K562 (cell line): ENCODE results near the gene LRP1B. TPM values are rescaled to one million over a fixed set of nuclear protein-coding genes. Genes with fewer than 3 reads are reported as not detected.

Experiments
- ATAC-seq: fragments of 200-7000 bp; cut with Tn5 transposase; 3 replicates; pipeline ENCODE4 v1.9.1; 2020; ENCODE audit warnings: moderate library complexity
- BruUV-seq: library from RNA; stranded (reverse); fragments of 400-500 nt; replicated peaks from 2 replicates; lab custom pipeline; 2021; lab: Mats Ljungman, UMichigan
- CTCF ChIA-PET: fragments of 300-600 bp; formaldehyde crosslinking; extraction: SDS; loops from one replicate; lab custom pipeline; 2021; ENCODE audit warnings: low intra/inter-chr PET ratio; lab: Yijun Ruan, JAX
- POLR2A ChIA-PET: fragments of 300-600, 350-650 bp; sonication (Branson Sonifier 250); formaldehyde crosslinking; extraction: SDS; loops from one replicate; lab custom pipeline; 2021; ENCODE audit warnings: antibody characterized with exemption, inconsistent platforms; lab: Yijun Ruan, JAX
- DNase-seq, 4 experiments: peaks; one replicate each; pipeline versions ENCODE4 v3.0.0 to v3.0.0-alpha.2; 2011 to 2018; ENCODE audit warnings: low spot score in 3 of 4, mixed read lengths in 3 of 4; ENCODE audit errors: extremely low read depth in 1 of 4
- FAIRE-seq: peaks from 2 replicates; lab custom pipeline; 2011; peaks lifted over from hg19 to GRCh38; lab: Jason Lieb, UNC
- H2AFZ ChIP-seq: 2 replicates; pipeline ENCODE4 v1.6.0; 2011; ENCODE audit warnings: low read depth, low read length, control low read depth, inconsistent platforms
- H3K27ac ChIP-seq: fragments of 200-600 bp; 3 replicates; pipeline ENCODE4 v1.8.0; 2011; ENCODE audit warnings: low read depth, mild to moderate bottlenecking, control low read depth, inconsistent platforms, low read length, moderate library complexity, mixed read lengths; ENCODE audit errors: extremely low read depth
- H3K27me3 ChIP-seq, 2 experiments: fragments of 300-600 bp in 1 of 2; 2 replicates in 1 of 2; 3 replicates in 1 of 2; pipeline versions ENCODE4 v1.6.0 to v1.8.0; 2011; ENCODE audit warnings: inconsistent platforms in 2 of 2, low read length in 2 of 2, mild to moderate bottlenecking in 1 of 2, mixed read lengths in 1 of 2, moderate library complexity in 1 of 2; ENCODE audit not compliant: control insufficient read depth in 2 of 2, insufficient read depth in 2 of 2
- H3K36me3 ChIP-seq: fragments of 300-600 bp; 3 replicates; pipeline ENCODE4 v1.8.0; 2011; ENCODE audit warnings: mild to moderate bottlenecking, low read length, inconsistent platforms; ENCODE audit not compliant: control insufficient read depth, insufficient read depth
- H3K4me1 ChIP-seq, 2 experiments: fragments of 200-600 bp in 1 of 2; replicated peaks in 1 of 2; 2 replicates in 1 of 2; 3 replicates in 1 of 2; pipeline versions ENCODE4 v1.5.1 to v1.8.0; 2011; ENCODE audit warnings: inconsistent platforms in 2 of 2, low read length in 2 of 2, mild to moderate bottlenecking in 1 of 2, mixed read lengths in 1 of 2, moderate library complexity in 1 of 2; ENCODE audit not compliant: control insufficient read depth in 2 of 2, insufficient read depth in 2 of 2
- H3K4me2 ChIP-seq: 2 replicates; pipeline ENCODE4 v1.6.1; 2011; ENCODE audit warnings: low read length, control low read depth, inconsistent platforms, mixed read lengths; ENCODE audit not compliant: insufficient read depth
- H3K4me3 ChIP-seq: fragments of 200-600 bp; sonication (generic), shearing (Covaris generic); 2 replicates; pipeline ENCODE4 v1.5.1; 2016; ENCODE audit warnings: control low read depth, inconsistent platforms
- H3K79me2 ChIP-seq: fragments of 200-600 bp; 3 replicates; pipeline ENCODE4 v1.8.0; 2011; ENCODE audit warnings: low read length, inconsistent platforms; ENCODE audit not compliant: control insufficient read depth, insufficient read depth
- H3K9ac ChIP-seq, 2 experiments: 2 replicates each; pipeline versions ENCODE4 v1.6.0 to v1.6.1; 2011; ENCODE audit warnings: low read depth in 2 of 2, low read length in 2 of 2, control low read depth in 1 of 2, inconsistent platforms in 1 of 2, mild to moderate bottlenecking in 1 of 2, mixed read lengths in 1 of 2; ENCODE audit not compliant: insufficient read depth in 1 of 2
- H3K9me1 ChIP-seq: one replicate; pipeline ENCODE4 v1.6.0; 2011; ENCODE audit warnings: inconsistent platforms, mild to moderate bottlenecking, low read length, moderate library complexity; ENCODE audit not compliant: control insufficient read depth, insufficient read depth
- H3K9me3 ChIP-seq: replicated peaks from 2 replicates; pipeline ENCODE4 v1.5.1; 2011; ENCODE audit warnings: low read depth, low read length, inconsistent platforms; ENCODE audit not compliant: control insufficient read depth, insufficient read depth
- H4K20me1 ChIP-seq: replicated peaks from 2 replicates; pipeline ENCODE4 v1.6.1; 2011; ENCODE audit warnings: low read length, inconsistent platforms, mixed read lengths; ENCODE audit not compliant: control insufficient read depth, insufficient read depth
- BMI1 ChIP-seq: fragments of 150-350 bp; IDR thresholded peaks from 2 replicates; pipeline ENCODE4 v1.6.1; 2014; ENCODE audit warnings: low read length
- ELF4 ChIP-seq: fragments of 450-650 bp; formaldehyde crosslinking; IDR thresholded peaks from 2 replicates; pipeline ENCODE4 v1.4.0; 2022; ENCODE audit warnings: missing genetic modification characterization
- RBM15 ChIP-seq: fragments of 200-400 bp; formaldehyde crosslinking; IDR thresholded peaks from 2 replicates; pipeline ENCODE4 v1.6.1; 2018; ENCODE audit warnings: mild to moderate bottlenecking, low read length, moderate library complexity; ENCODE audit not compliant: insufficient read depth
- SETDB1 ChIP-seq: IDR thresholded peaks from one replicate; pipeline ENCODE4 v1.6.1; 2012; ENCODE audit warnings: low read length, control low read depth, inconsistent platforms
- SMAD3 ChIP-seq: fragments of 450-650 bp; formaldehyde crosslinking; conservative IDR thresholded peaks from 2 replicates; pipeline ENCODE4 v1.4.0; 2020; ENCODE audit warnings: mild to moderate bottlenecking
- SMARCB1 ChIP-seq: IDR thresholded peaks from 2 replicates; pipeline ENCODE4 v1.6.1; 2011; ENCODE audit warnings: improper control_type of control experiment, low read depth; ENCODE audit not compliant: insufficient read length
- SRSF9 ChIP-seq: fragments of 200-400 bp; formaldehyde crosslinking; IDR thresholded peaks from 2 replicates; pipeline ENCODE4 v1.6.1; 2017; ENCODE audit warnings: low read depth, low read length, borderline replicate concordance
- U2AF1 ChIP-seq: fragments of 200-400 bp; formaldehyde crosslinking; optimal IDR thresholded peaks from 2 replicates; pipeline ENCODE3; 2017; ENCODE audit warnings: mild to moderate bottlenecking, low read depth, low read length, moderate library complexity
- ZNF41 ChIP-seq: fragments of 250-450 bp; sonication (Bioruptor Pico); conservative IDR thresholded peaks from 2 replicates; pipeline ENCODE4 v1.4.0; 2020; ENCODE audit warnings: mild to moderate bottlenecking
- WGBS: fragments of 100-300 bp; shearing (Covaris generic); methylation state at CpG from one replicate; pipeline ENCODE4 v1.1.6; 2016; ENCODE audit warnings: low coverage, mixed read lengths; ENCODE audit not compliant: insufficient coverage; ENCODE audit errors: missing lambda C conversion rate; 5-methylcytosine and 5-hydroxymethylcytosine counted together
- in situ Hi-C: fragments of 300-500 bp; cut with MboI; formaldehyde crosslinking; loops from 4 replicates; pipeline ENCODE4 v1.15.0; 2018; ENCODE audit warnings: inconsistent platforms, mixed read lengths
- intact Hi-C: fragments of 100-400 bp; cut with micrococcal nuclease; formaldehyde crosslinking; loops from 2 replicates; pipeline ENCODE4 v1.14.2; 2022
- polyA plus RNA-seq, 8 experiments: library from polyadenylated mRNA; depleted of rRNA in 4 of 8; stranded (reverse) in 5 of 8; unstranded in 3 of 8; fragments of >200 nt; fragmentation: Nextera tagmentation in 2 of 8; fragmentation: Illumina TruSeq in 1 of 8; extraction: Ambion mirVana in 2 of 8; extraction: Trizol in 1 of 8; gene quantifications; 2 replicates each; pipeline versions ENCODE4 v1.2.1 to v1.2.3, GENCODE V29; 2011 to 2014; ENCODE audit warnings: inconsistent platforms in 1 of 8, missing spikeins in 1 of 8
- total RNA-seq, 7 experiments: library from RNA; depleted of rRNA in 6 of 7; stranded (reverse); fragments of >200 nt in 6 of 7; fragmentation: Illumina TruSeq in 2 of 7; extraction: Trizol in 2 of 7; gene quantifications; 2 replicates each; pipeline versions ENCODE4 v1.2.1 to v1.2.3, GENCODE V29; 2011 to 2021; ENCODE audit warnings: low replicate concordance in 1 of 7
- TF ChIP-seq, protein P1 (sequence below), 2 experiments: fragments of 450-650 bp; formaldehyde crosslinking in 1 of 2; IDR thresholded peaks; 2 replicates each; pipeline versions ENCODE4 v1.4.0 to v1.6.1; 2014 to 2020; ENCODE audit warnings: mild to moderate bottlenecking in 2 of 2, borderline replicate concordance in 1 of 2, low read depth in 1 of 2

LRP1B gene
- total and polyA plus RNA-seq, 9 of the 15 experiments (the other 6 are each of a cell fraction or from before 2014, with no cell fraction given), result not detected

DNA sequence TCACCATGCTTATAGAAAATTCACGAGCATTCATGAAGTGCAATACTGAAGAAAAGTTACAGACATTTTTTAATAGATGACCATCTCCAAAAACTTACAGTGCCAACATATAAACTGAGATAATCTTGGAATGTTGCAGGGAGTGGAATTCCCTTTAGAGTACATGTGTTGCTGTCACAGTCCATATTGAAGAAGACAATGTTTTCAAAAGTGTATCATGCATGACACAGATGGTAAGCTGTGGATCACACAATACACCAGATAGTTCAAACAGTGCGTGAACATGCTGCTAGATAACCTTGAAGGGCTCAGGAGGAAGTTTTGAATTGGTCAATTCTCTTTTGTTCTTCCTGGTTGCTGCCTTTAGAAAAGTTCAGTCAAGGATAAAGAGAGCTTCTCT lies 1706.3 kb downstream of the LRP1B start (continued):
- TF ChIP-seq SMAD3 (CRISPR knock-in tag), result no peak
- TF ChIP-seq SRSF9, result no peak
- no peak for TF ChIP-seq BMI1

DNA sequence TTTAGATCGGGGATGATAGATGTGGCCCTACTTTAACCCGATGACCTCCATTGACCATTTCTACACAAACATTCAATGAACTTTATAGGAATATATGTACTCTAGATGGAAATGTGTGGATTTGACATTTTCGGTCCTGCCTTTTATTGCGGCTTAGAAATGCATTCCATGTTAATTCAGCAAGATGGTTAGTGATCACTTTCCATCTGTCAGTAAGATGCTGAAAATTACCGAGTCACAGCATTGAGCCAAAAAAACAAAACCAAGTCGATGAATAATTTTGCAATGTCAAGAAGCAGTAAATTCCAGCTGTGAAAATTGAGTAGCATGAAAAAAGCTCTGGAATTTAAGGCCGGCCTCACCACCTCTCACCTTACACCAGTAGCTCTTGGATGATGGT lies 1708.1 kb downstream of the LRP1B start:
- Histone ChIP-seq H3K36me3 (no peaks in the 10 kb centered on the region), H3K9me3 (no peaks in the 10 kb centered on the region), H3K27me3 (no peaks in the 10 kb centered on the region), H3K9ac (no peak overlapping the region), H2AFZ (no peak overlapping the region), H3K4me3 (no peak overlapping the region), H3K4me1 (no peaks in the 10 kb centered on the region), H3K4me2 (no peak overlapping the region), H3K79me2 (no peaks in the 10 kb centered on the region), H4K20me1 (no peaks in the 10 kb centered on the region), H3K9me1 (no peaks in the 10 kb centered on the region), H3K27ac (no peak overlapping the region)
- WGBS, result 1% methylated on average over 7 of the region's 7 CpGs
- POLR2A ChIA-PET, result no interaction called here
- in situ Hi-C loops, result no loop called here
- CTCF ChIA-PET, result no interaction called here
- BruUV-seq, result no TSS peak
- FAIRE-seq (no peak), DNase-seq (no peak), ATAC-seq (no peak)
- intact Hi-C loops, result no loop called here
- TF ChIP-seq U2AF1 (no peak), RBM15 (no peak), SETDB1 (no peak), ZNF41 (CRISPR knock-in tag) (no peak), SMARCB1 (no peak), ELF4 (CRISPR knock-in tag) (no peak)
- TF ChIP-seq, protein P1, sequence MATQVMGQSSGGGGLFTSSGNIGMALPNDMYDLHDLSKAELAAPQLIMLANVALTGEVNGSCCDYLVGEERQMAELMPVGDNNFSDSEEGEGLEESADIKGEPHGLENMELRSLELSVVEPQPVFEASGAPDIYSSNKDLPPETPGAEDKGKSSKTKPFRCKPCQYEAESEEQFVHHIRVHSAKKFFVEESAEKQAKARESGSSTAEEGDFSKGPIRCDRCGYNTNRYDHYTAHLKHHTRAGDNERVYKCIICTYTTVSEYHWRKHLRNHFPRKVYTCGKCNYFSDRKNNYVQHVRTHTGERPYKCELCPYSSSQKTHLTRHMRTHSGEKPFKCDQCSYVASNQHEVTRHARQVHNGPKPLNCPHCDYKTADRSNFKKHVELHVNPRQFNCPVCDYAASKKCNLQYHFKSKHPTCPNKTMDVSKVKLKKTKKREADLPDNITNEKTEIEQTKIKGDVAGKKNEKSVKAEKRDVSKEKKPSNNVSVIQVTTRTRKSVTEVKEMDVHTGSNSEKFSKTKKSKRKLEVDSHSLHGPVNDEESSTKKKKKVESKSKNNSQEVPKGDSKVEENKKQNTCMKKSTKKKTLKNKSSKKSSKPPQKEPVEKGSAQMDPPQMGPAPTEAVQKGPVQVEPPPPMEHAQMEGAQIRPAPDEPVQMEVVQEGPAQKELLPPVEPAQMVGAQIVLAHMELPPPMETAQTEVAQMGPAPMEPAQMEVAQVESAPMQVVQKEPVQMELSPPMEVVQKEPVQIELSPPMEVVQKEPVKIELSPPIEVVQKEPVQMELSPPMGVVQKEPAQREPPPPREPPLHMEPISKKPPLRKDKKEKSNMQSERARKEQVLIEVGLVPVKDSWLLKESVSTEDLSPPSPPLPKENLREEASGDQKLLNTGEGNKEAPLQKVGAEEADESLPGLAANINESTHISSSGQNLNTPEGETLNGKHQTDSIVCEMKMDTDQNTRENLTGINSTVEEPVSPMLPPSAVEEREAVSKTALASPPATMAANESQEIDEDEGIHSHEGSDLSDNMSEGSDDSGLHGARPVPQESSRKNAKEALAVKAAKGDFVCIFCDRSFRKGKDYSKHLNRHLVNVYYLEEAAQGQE (IDR thresholded peaks at IDR 0.05; ENCODE audit: borderline replicate concordance), result no peak
- TF ChIP-seq, protein P1 (CRISPR knock-in tag; IDR thresholded peaks at IDR 0.05; ENCODE audit: low read depth), result no peak
